HG03097 (cell line): Measurements from ENCODE around the gene CTIF.

Experiments used
- ATAC-seq: cut with Tn5 transposase; IDR thresholded peaks from one replicate; pipeline ENCODE4 v1.9.1; 2021; ENCODE audit not compliant: unreplicated experiment, low FRiP score

Gene CTIF

GRCh38 chr18:48550101-48550729 lies 11.4 kb downstream of the CTIF start:
- no peak for ATAC-seq

GRCh38 chr18:48551100-48551499 lies 12.3 kb downstream of the CTIF start:
- no peak for ATAC-seq

- ATAC-seq = no peak
Measured at GRCh38 chr18:48552130-48552529, 13.3 kb downstream of the CTIF start.

GRCh38 chr18:48553236-48553635 lies 14.4 kb downstream of the CTIF start:
- ATAC-seq = no peak

GRCh38 chr18:48554610-48555400 lies 16.0 kb downstream of the CTIF start:
- no peak for ATAC-seq

GRCh38 chr18:48555465-48555995 lies 16.7 kb downstream of the CTIF start:
- ATAC-seq = no peak

GRCh38 chr18:48557640-48558174 lies 18.9 kb downstream of the CTIF start:
- no peak for ATAC-seq

- no peak for ATAC-seq
Measured at GRCh38 chr18:48558248-48558647, 19.4 kb downstream of the CTIF start.

- ATAC-seq = no peak
Measured at GRCh38 chr18:48560491-48560890, 21.7 kb downstream of the CTIF start.

GRCh38 chr18:48562075-48562474 lies 23.2 kb downstream of the CTIF start:
- no peak for ATAC-seq

GRCh38 chr18:48563027-48563426 lies 24.2 kb downstream of the CTIF start:
- ATAC-seq = no peak

GRCh38 chr18:48564139-48564538 lies 25.3 kb downstream of the CTIF start:
- ATAC-seq = no peak

GRCh38 chr18:48565105-48565504 lies 26.3 kb downstream of the CTIF start:
- ATAC-seq = no peak

- no peak for ATAC-seq
Measured at GRCh38 chr18:48566589-48566988, 27.8 kb downstream of the CTIF start.

GRCh38 chr18:48567388-48567787 lies 28.6 kb downstream of the CTIF start:
- ATAC-seq = no peak

GRCh38 chr18:48569139-48569914 lies 30.5 kb downstream of the CTIF start:
- no peak for ATAC-seq

- ATAC-seq = no peak
Measured at GRCh38 chr18:48569915-48570264, 31.1 kb downstream of the CTIF start.

GRCh38 chr18:48570313-48570712 lies 31.5 kb downstream of the CTIF start:
- ATAC-seq = no peak

- no peak for ATAC-seq
Measured at GRCh38 chr18:48571639-48572384, 33.0 kb downstream of the CTIF start.

GRCh38 chr18:48572402-48573126 lies 33.7 kb downstream of the CTIF start:
- ATAC-seq = no peak
